ENCODE measurements around the gene LTBP1.

- TF ChIP-seq CTCF (IDR thresholded peaks at IDR 0.05) (no peak), POLR2A (IDR thresholded peaks at IDR 0.05) (no peak)
Measured at GRCh38 chr2:33391529-33392255, 444.9 kb downstream of the LTBP1 start.
